GM12878 (cell line): ENCODE results near the gene LMOD3. TPM values are rescaled to one million over a fixed set of nuclear protein-coding genes. Genes with fewer than 3 reads are reported as not detected.
A peak's percentile ranks its signal among the peaks of the same experiment; 100 is the strongest.

Source experiments
- ATAC-seq: fragments of 200-7000 bp; cut with Tn5 transposase; 3 replicates; pipeline ENCODE4 v1.9.1; 2020; ENCODE audit warnings: mild to moderate bottlenecking, moderate library complexity
- BruUV-seq: library from RNA; stranded (reverse); fragments of 400-500 nt; replicated peaks from 2 replicates; lab custom pipeline; 2021; lab: Mats Ljungman, UMichigan
- CTCF ChIA-PET: fragments of 300-600 bp; sonication (Branson Sonifier 250); formaldehyde crosslinking; extraction: SDS; loops from one replicate; lab custom pipeline; 2021; ENCODE audit warnings: inconsistent platforms; lab: Yijun Ruan, JAX
- POLR2A ChIA-PET: fragments of 350-600 bp; formaldehyde crosslinking; extraction: SDS; loops from one replicate; lab custom pipeline; 2021; ENCODE audit warnings: inconsistent platforms; lab: Charles Lee
- RAD21 ChIA-PET: fragments of 300-600 bp; sonication (Branson Sonifier 250); formaldehyde crosslinking; loops from one replicate; lab custom pipeline; 2023; ENCODE audit warnings: antibody characterized with exemption; ENCODE audit not compliant: unreplicated experiment; lab: Charles Lee
- SMC1A ChIA-PET: fragments of 300-600 bp; sonication (Branson Sonifier 250); formaldehyde crosslinking; loops from one replicate; lab custom pipeline; 2023; ENCODE audit not compliant: unreplicated experiment, uncharacterized antibody; lab: Charles Lee
- DNase-seq: peaks from one replicate; pipeline ENCODE4 v3.0.0-alpha.2; 2011; ENCODE audit warnings: low read depth, low spot score
- FAIRE-seq: peaks from 3 replicates; lab custom pipeline; 2011; peaks lifted over from hg19 to GRCh38; lab: Jason Lieb, UNC
- H2AFZ ChIP-seq: 2 replicates; pipeline ENCODE4 v1.6.0; 2011; ENCODE audit warnings: low read depth, low read length, control low read depth; ENCODE audit not compliant: control insufficient read depth
- H3K27ac ChIP-seq: 2 replicates; pipeline ENCODE4 v1.5.1; 2011; ENCODE audit warnings: control low read depth; ENCODE audit not compliant: control insufficient read depth, insufficient read depth
- H3K27me3 ChIP-seq, 2 experiments: replicated peaks in 1 of 2; 2 replicates each; pipeline versions ENCODE4 v1.6.0 to v1.6.1; 2011; ENCODE audit warnings: low read length in 1 of 2; ENCODE audit not compliant: control insufficient read depth in 2 of 2, insufficient read depth in 2 of 2
- H3K36me3 ChIP-seq, 2 experiments: 2 replicates each; pipeline ENCODE4 v1.5.1; 2011; ENCODE audit warnings: low read length in 1 of 2; ENCODE audit not compliant: control insufficient read depth in 2 of 2, insufficient read depth in 2 of 2
- H3K4me1 ChIP-seq: 2 replicates; pipeline ENCODE4 v1.6.1; 2011; ENCODE audit warnings: mild to moderate bottlenecking, low read length, moderate library complexity, mixed read lengths; ENCODE audit not compliant: control insufficient read depth, insufficient read depth
- H3K4me2 ChIP-seq: 2 replicates; pipeline ENCODE4 v1.6.0; 2011; ENCODE audit warnings: control low read depth; ENCODE audit not compliant: control insufficient read depth, insufficient read depth
- H3K4me3 ChIP-seq: fragments of 200-600 bp; sonication (generic); 2 replicates; pipeline ENCODE4 v1.5.1; 2016
- H3K79me2 ChIP-seq: 2 replicates; pipeline ENCODE4 v1.6.0; 2011; ENCODE audit warnings: low read length; ENCODE audit not compliant: control insufficient read depth, insufficient read depth
- H3K9ac ChIP-seq: 2 replicates; pipeline ENCODE4 v1.8.0; 2011; ENCODE audit warnings: low read length, control low read depth, mixed read lengths; ENCODE audit not compliant: control insufficient read depth, insufficient read depth
- H3K9me3 ChIP-seq: replicated peaks from 3 replicates; pipeline ENCODE4 v1.5.1; 2011; ENCODE audit warnings: mild to moderate bottlenecking, low read length; ENCODE audit not compliant: control insufficient read depth, insufficient read depth
- H4K20me1 ChIP-seq: 2 replicates; pipeline ENCODE4 v1.6.0; 2011; ENCODE audit not compliant: control insufficient read depth, insufficient read depth
- YY1 ChIP-seq: IDR thresholded peaks from 2 replicates; pipeline ENCODE4 v1.6.1; 2011; ENCODE audit warnings: low read depth, mild to moderate bottlenecking, low read length
- ZSCAN29 ChIP-seq: fragments of 450-650 bp; IDR thresholded peaks from 2 replicates; pipeline ENCODE4 v1.6.1; 2017; ENCODE audit warnings: mild to moderate bottlenecking, moderate library complexity
- WGBS: methylation state at CpG from one replicate; pipeline ENCODE4 v1.1.6; 2016; ENCODE audit warnings: low lambda C conversion rate; ENCODE audit not compliant: insufficient replicate concordance, insufficient coverage; ENCODE audit errors: missing lambda C conversion rate; 5-methylcytosine and 5-hydroxymethylcytosine counted together
- in situ Hi-C: fragments of 300-500 bp; cut with MboI; formaldehyde crosslinking; loops from 9 replicates; pipeline ENCODE4 v1.14.3; 2018; ENCODE audit warnings: mixed read lengths
- intact Hi-C: fragments of 100-400 bp; cut with micrococcal nuclease; formaldehyde crosslinking; loops from one replicate; pipeline ENCODE4 v1.14.2; 2022; ENCODE audit not compliant: unreplicated experiment
- polyA plus RNA-seq, 11 experiments: library from polyadenylated mRNA; depleted of rRNA in 4 of 11; unstranded in 6 of 11; stranded (reverse) in 5 of 11; fragments of >200 nt; fragmentation: Nextera tagmentation in 4 of 11; fragmentation: Illumina TruSeq in 1 of 11; extraction: Ambion mirVana in 4 of 11; extraction: Trizol in 1 of 11; gene quantifications; 1 replicate in 1 of 11; 2 replicates in 10 of 11; pipeline versions ENCODE4 v1.2.1 to v1.2.3, GENCODE V29; 2011 to 2016; ENCODE audit warnings: inconsistent platforms in 2 of 11, missing spikeins in 2 of 11, low read depth in 1 of 11
- total RNA-seq, 4 experiments: library from RNA; depleted of rRNA in 3 of 4; stranded (reverse); fragments of >200 nt in 3 of 4; fragmentation: Illumina TruSeq in 1 of 4; extraction: Trizol in 1 of 4; gene quantifications; 2 replicates each; pipeline versions ENCODE4 v1.2.1 to v1.2.3, GENCODE V29; 2013 to 2021

The LMOD3 gene
- total and polyA plus RNA-seq, 10 of the 15 experiments (the other 5 are each of a cell fraction or from before 2014, with no cell fraction given), result 0.04 to 0.20 (median 0.09) TPM; not detected in 1

DNA sequence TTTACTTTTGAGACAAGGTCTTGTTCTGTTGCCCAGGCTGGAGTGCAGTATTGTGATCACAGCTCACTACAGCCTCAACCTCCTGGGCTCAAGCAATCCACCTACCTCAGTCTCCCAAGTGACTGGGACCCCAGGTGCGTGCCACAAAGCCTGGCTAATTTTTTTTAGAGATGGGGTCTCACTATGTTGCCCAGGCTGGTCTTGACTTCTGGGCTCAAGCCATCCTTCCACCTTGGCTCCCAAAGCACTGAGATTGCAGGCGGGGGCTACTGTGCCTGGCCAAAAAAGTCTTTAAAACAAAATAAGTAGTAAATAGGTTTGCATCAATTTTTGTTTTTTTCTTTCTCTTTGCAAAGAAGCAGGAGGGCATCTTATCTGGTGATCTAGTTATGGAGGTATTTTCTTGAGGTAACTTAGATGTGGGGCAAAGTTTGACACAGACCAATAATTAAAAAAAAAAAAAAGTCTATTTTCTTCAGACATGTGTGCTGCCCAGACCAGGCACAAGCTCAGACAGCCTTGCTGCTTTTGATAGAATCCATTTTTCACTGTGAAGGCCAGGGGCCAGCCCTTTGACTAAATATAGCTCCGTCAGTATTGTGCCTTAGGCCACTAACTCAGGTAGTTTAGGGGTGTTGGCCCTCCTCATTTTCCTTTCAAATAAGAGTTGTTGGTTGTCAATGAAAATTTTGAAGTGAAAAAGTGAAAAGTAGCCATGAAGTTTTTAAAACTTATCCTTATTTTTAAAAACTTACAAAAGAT, 35.2 kb downstream of the LMOD3 start:
- Histone ChIP-seq H3K4me3 (peak overlapping the region; percentile 98), H3K4me2 (peak overlapping the region; percentile 99), H4K20me1 (no peaks in the 10 kb centered on the region), H3K4me1 (peaks cover 34% of the 10 kb centered on the region), H3K27ac (peak overlapping the region; percentile 75), H3K79me2 (peaks cover 77% of the 10 kb centered on the region), H3K36me3 (peaks cover 0 to 6% of the 10 kb centered on the region in 2 experiments; a peak in 1 of 4 replicates), H3K9ac (peak overlapping the region; percentile 90), H3K9me3 (no peaks in the 10 kb centered on the region), H3K27me3 (no peaks in the 10 kb centered on the region), H2AFZ (no peak overlapping the region)
- 43% methylated on average over 3 of the region's 3 CpGs for WGBS
- no peak for FAIRE-seq
- ChIA-PET RAD21 (interaction anchor here (0.8 to 16.7 kb wide), 8 partner anchors 7 to 71 kb away, joined by 3 to 152 read pairs (median 4); partner anchors contain the start of gene TMF1), SMC1A (interaction anchor here (0.7 to 19.6 kb wide), 10 partner anchors 9 to 65 kb away, joined by 3 to 234 read pairs (median 6); partner anchors contain the start of gene TMF1), CTCF (interaction anchor here (0.6 to 2.0 kb wide), 5 partner anchors 10 to 220 kb away, joined by 3 to 6 read pairs (median 4); no protein-coding TSS in a partner anchor), POLR2A (interaction anchor here (0.6 to 4.1 kb wide), 5 partner anchors 9 to 59 kb away, joined by 3 to 30 read pairs (median 3); partner anchors contain the start of gene TMF1)
- TF ChIP-seq YY1 (0 out of 2 replicates have a peak, but pooled peaks have one; percentile 16), ZSCAN29 (no peak)
- no TSS peak for BruUV-seq
- no peak for DNase-seq
- intact Hi-C loops, result loop anchor here (5.0 to 10.0 kb wide), 2 partner anchors 75 to 1432 kb away; partner anchors contain the start of genes EOGT and SUCLG2
- ATAC-seq, result no peak
- in situ Hi-C loops, result no loop called here
